GM23248 (cell line): Measurements from ENCODE around the gene CEP41. TPM values are rescaled to one million over a fixed set of nuclear protein-coding genes. Genes with fewer than 3 reads are reported as not detected.

ENCODE experiments used
- DNase-seq: peaks from one replicate; pipeline ENCODE4 v3.0.0-alpha.2; 2015
- H2AFZ ChIP-seq: fragments of 200-600 bp; sonication (generic); 2 replicates; pipeline ENCODE4 v1.6.1; 2016; ENCODE audit warnings: antibody characterized with exemption
- H3F3A ChIP-seq: fragments of 200-600 bp; sonication (generic); 2 replicates; pipeline ENCODE4 v1.6.1; 2016; ENCODE audit warnings: mild to moderate bottlenecking, antibody characterized with exemption, mixed run types; ENCODE audit not compliant: insufficient read depth
- H3K27ac ChIP-seq: fragments of 200-600 bp; sonication (generic); 2 replicates; pipeline ENCODE4 v1.5.1; 2016; ENCODE audit warnings: mild to moderate bottlenecking
- H3K27me3 ChIP-seq: fragments of 200-600 bp; sonication (generic); replicated peaks from 2 replicates; pipeline ENCODE4 v1.6.1; 2016; ENCODE audit warnings: mild to moderate bottlenecking; ENCODE audit not compliant: insufficient read depth
- H3K36me3 ChIP-seq: fragments of 200-600 bp; sonication (generic); 2 replicates; pipeline ENCODE4 v1.6.1; 2016; ENCODE audit warnings: low read depth, mild to moderate bottlenecking
- H3K4me1 ChIP-seq: fragments of 200-600 bp; sonication (generic); 2 replicates; pipeline ENCODE4 v1.6.1; 2016; ENCODE audit warnings: mild to moderate bottlenecking; ENCODE audit not compliant: insufficient read depth
- H3K4me2 ChIP-seq: fragments of 200-600 bp; sonication (generic); one replicate; pipeline ENCODE4 v1.6.1; 2016; ENCODE audit warnings: mild to moderate bottlenecking; ENCODE audit not compliant: unreplicated experiment
- H3K4me3 ChIP-seq: fragments of 200-600 bp; sonication (generic); 2 replicates; pipeline ENCODE4 v1.5.1; 2016; ENCODE audit warnings: mild to moderate bottlenecking
- H3K79me2 ChIP-seq: fragments of 200-600 bp; sonication (generic); 2 replicates; pipeline ENCODE4 v1.6.1; 2016; ENCODE audit warnings: mild to moderate bottlenecking; ENCODE audit not compliant: insufficient read depth
- H3K9ac ChIP-seq: fragments of 200-600 bp; sonication (generic); 2 replicates; pipeline ENCODE4 v1.6.1; 2016; ENCODE audit warnings: mild to moderate bottlenecking
- H3K9me2 ChIP-seq: fragments of 200-600 bp; sonication (generic); 2 replicates; pipeline ENCODE4 v1.6.1; 2016; ENCODE audit warnings: mixed run types, mild to moderate bottlenecking, moderate library complexity; ENCODE audit not compliant: insufficient read depth
- H3K9me3 ChIP-seq: fragments of 200-600 bp; sonication (generic); one replicate; pipeline ENCODE4 v1.6.1; 2017; ENCODE audit warnings: low read depth
- H4K20me1 ChIP-seq: fragments of 200-600 bp; sonication (generic); 2 replicates; pipeline ENCODE4 v1.6.0; 2016; ENCODE audit not compliant: insufficient read depth
- EZH2 ChIP-seq: fragments of 200-600 bp; sonication (generic); IDR thresholded peaks from 2 replicates; pipeline ENCODE4 v1.6.1; 2018; ENCODE audit warnings: antibody characterized with exemption, mild to moderate bottlenecking; ENCODE audit not compliant: insufficient read depth, poor library complexity, severe bottlenecking
- EZH2phosphoT487 ChIP-seq: fragments of 200-600 bp; sonication (generic); IDR thresholded peaks from 2 replicates; pipeline ENCODE4 v1.6.1; 2018; ENCODE audit warnings: antibody characterized with exemption, moderate library complexity, mild to moderate bottlenecking, low read depth; ENCODE audit not compliant: insufficient read depth
- WGBS, 2 experiments: methylation state at CpG; one replicate each; pipeline ENCODE4 v1.1.6; 2015 to 2017; ENCODE audit warnings: low lambda C conversion rate in 2 of 2, low coverage in 1 of 2; ENCODE audit errors: missing lambda C conversion rate in 2 of 2; 5-methylcytosine and 5-hydroxymethylcytosine counted together
- in situ Hi-C: fragments of 300-500 bp; cut with MboI; formaldehyde crosslinking; loops from 2 replicates; pipeline ENCODE4 v1.15.0; 2020
- polyA plus RNA-seq: library from polyadenylated mRNA; unstranded; fragments of >200 nt; fragmentation: Nextera tagmentation; extraction: Ambion mirVana; gene quantifications from 2 replicates; pipeline ENCODE4 v1.2.1, GENCODE V29; 2016
- total RNA-seq: library from RNA; depleted of rRNA; stranded (reverse); fragments of >200 nt; shearing (Covaris generic); gene quantifications from 2 replicates; pipeline ENCODE4 v1.2.3, GENCODE V29; 2014

Gene CEP41
- total and polyA plus RNA-seq, 2 experiments from 2014 or later = 18.3 to 32.3 TPM

DNA sequence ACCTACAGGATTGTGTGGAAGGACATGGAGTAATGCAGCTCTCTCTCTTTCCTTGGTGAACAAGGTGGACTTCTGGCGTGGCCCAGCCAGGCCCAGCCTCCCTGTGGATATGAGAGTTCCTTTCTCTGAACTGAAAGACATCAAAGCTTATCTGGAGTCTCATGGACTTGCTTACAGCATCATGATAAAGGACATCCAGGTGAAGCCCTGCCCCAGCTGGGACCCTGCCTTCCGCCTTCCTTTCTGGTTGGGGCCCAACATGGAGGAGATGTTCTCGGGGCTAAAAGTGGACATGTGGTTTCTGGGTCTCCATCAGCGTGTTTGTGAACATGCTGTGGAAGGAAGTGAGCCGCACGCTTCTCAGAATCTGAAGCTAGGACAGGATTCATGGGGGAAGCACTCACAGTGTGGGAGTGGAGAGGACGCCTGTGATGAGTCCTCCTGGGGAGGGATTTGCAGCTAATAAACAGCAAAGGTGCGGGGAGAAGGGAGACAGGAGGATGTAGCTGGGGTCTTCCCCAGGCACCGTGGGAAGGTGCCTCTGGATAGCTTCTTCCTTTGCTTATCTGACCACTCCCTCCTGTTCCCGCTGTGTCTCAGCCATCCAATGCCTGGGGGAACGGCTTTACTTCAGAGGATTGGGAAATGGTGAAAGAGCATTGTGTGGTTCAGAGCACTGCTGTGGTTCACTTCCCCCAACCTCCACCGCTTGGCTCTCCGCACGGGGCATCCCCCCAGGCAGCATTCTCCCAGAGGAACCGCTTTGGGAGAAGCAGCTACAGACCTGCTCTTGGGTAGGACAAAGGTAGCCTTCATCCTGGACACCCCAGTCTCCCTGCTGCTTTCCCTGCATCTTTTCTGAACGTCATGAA lies 90.7 kb downstream of the CEP41 start:
- no peak for DNase-seq
- no peak for TF ChIP-seq EZH2
- no peak for TF ChIP-seq EZH2phosphoT487
- no peaks in the 10 kb centered on the region for H3K27me3 ChIP-seq
- no peaks in the 10 kb centered on the region for H3K9me2 ChIP-seq
- H3K79me2 ChIP-seq = no peaks in the 10 kb centered on the region
- no peaks in the 10 kb centered on the region for H3K9me3 ChIP-seq
- no peak overlapping the region for H3K9ac ChIP-seq
- no peaks in the 10 kb centered on the region for H4K20me1 ChIP-seq
- in situ Hi-C loops = no loop called here
- no peak overlapping the region for H2AFZ ChIP-seq
- no peak overlapping the region for H3K4me2 ChIP-seq
- H3F3A ChIP-seq = no peaks in the 10 kb centered on the region
- H3K36me3 ChIP-seq = no peaks in the 10 kb centered on the region
- 77 to 78% methylated on average over 16 of the region's 16 CpGs for WGBS, 2 experiments
- H3K27ac ChIP-seq = no peak overlapping the region
- H3K4me3 ChIP-seq = no peak overlapping the region
- H3K4me1 ChIP-seq = peaks cover 13% of the 10 kb centered on the region

DNA sequence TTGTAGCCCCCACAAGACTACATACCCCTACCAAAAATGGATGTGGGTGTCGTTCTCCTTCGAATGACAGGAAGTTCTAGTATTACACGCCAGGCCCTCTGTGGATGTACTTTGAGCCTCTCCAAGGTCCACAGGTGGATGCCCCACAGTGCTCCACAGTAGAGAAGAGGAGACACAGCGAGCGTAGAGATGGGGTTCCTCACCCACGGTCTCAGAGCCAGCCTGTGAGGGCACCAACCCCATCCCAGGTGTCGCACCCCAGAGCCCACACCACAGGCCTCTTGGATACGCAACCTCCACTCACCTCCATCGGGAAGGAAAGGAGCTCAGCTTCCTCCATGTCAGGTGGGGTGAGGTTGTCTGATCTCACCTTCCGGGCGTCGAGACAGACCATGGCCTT lies 93.9 kb downstream of the CEP41 start:
- WGBS, 2 experiments = 86 to 89% methylated on average over 10 to 12 of the region's 12 CpGs
- no peaks in the 10 kb centered on the region; the same call in 1 of the 2 replicates for H3K4me1 ChIP-seq
- no peak overlapping the region for H3K27ac ChIP-seq
- no peaks in the 10 kb centered on the region for H3F3A ChIP-seq
- TF ChIP-seq EZH2 = no peak
- TF ChIP-seq EZH2phosphoT487 = no peak
- H3K27me3 ChIP-seq = no peaks in the 10 kb centered on the region
- H3K79me2 ChIP-seq = no peaks in the 10 kb centered on the region
- no peaks in the 10 kb centered on the region for H4K20me1 ChIP-seq
- no peak overlapping the region for H2AFZ ChIP-seq
- H3K36me3 ChIP-seq = no peaks in the 10 kb centered on the region
- no peaks in the 10 kb centered on the region for H3K9me3 ChIP-seq
- no peaks in the 10 kb centered on the region for H3K9me2 ChIP-seq
- no peak overlapping the region for H3K4me3 ChIP-seq
- H3K4me2 ChIP-seq = no peak overlapping the region
- in situ Hi-C loops = no loop called here
- no peak overlapping the region for H3K9ac ChIP-seq
- no peak for DNase-seq

DNA sequence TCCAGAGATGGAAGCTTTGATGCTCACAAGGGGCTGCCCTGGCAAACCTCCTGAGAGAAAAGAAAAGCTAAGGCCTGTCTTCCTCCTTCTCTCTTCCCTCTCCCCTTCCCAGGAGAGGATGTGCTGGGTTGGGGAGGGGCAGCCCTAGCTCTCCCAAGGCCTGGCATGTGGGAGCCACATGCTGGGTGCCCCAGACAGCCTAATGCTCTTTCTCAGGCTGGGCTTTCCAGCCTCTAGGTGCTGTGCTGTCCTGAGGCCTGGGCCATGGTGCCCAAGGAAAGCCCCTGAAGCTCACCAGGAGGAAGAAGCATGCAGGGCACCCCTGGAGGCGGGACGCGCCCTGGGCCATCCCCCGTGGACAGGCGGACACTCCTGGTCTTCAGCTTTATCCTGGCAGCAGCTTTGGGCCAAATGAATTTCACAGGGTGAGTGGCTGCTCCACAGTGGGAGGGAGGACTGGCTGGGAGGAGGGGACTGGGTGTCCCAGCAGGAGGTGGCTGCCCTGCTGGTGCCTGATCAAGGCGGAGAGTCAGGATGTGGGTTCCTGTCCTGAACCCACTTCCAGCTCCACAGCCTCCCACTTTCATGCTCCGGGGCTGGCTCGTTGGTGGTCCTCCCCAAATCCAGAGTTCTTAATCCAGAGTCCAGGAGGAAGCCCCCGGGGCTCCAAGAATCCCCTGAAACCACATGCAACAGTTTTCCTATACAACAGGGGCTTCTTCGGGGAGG lies 94.5 kb downstream of the CEP41 start:
- Histone ChIP-seq H3K9me2 (no peaks in the 10 kb centered on the region), H3K79me2 (no peaks in the 10 kb centered on the region), H3K9ac (no peak overlapping the region), H3K4me2 (no peak overlapping the region), H3K27ac (no peak overlapping the region), H3K36me3 (no peaks in the 10 kb centered on the region), H3K4me1 (no peaks in the 10 kb centered on the region; the same call in 1 of the 2 replicates), H2AFZ (no peak overlapping the region), H3K4me3 (no peak overlapping the region), H4K20me1 (no peaks in the 10 kb centered on the region), H3F3A (no peaks in the 10 kb centered on the region), H3K9me3 (no peaks in the 10 kb centered on the region), H3K27me3 (no peaks in the 10 kb centered on the region)
- in situ Hi-C loops = no loop called here
- no peak for TF ChIP-seq EZH2phosphoT487
- TF ChIP-seq EZH2 = no peak
- no peak for DNase-seq
- WGBS, 2 experiments = 67 to 79% methylated on average over 10 of the region's 10 CpGs

DNA sequence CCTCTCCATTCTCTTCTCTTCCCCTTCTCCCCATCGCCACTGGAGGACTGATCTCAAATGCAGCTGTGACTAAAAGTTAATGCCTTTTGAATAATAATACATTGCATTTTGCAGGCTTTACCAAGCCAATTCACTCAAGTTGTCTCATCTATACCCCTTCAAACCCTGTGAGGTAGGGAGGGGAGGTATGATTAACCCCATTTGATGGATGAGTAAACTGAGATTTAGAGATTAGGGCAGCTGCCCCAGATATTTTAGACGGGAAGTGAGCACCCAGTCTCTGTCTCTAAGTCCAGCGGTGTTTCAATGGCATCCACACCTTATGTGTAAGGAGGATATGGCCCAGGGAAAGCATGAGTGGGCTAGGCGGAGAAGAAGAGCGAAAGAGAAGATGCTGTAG lies 95.1 kb downstream of the CEP41 start:
- no peak overlapping the region for H3K4me3 ChIP-seq
- H3K4me2 ChIP-seq = no peak overlapping the region
- H3K36me3 ChIP-seq = no peaks in the 10 kb centered on the region
- H2AFZ ChIP-seq = peak overlapping the region; percentile 66; the same call in 1 of the 2 replicates
- H4K20me1 ChIP-seq = no peaks in the 10 kb centered on the region
- 83 to 90% methylated on average over 5 of the region's 5 CpGs for WGBS, 2 experiments
- H3K79me2 ChIP-seq = no peaks in the 10 kb centered on the region
- H3K9me2 ChIP-seq = no peaks in the 10 kb centered on the region
- TF ChIP-seq EZH2 = no peak
- no peak for TF ChIP-seq EZH2phosphoT487
- no peak overlapping the region for H3K27ac ChIP-seq
- H3F3A ChIP-seq = no peaks in the 10 kb centered on the region
- no peaks in the 10 kb centered on the region; the same call in 1 of the 2 replicates for H3K4me1 ChIP-seq
- H3K9me3 ChIP-seq = no peaks in the 10 kb centered on the region
- no peaks in the 10 kb centered on the region for H3K27me3 ChIP-seq
- H3K9ac ChIP-seq = no peak overlapping the region
- DNase-seq = no peak
- in situ Hi-C loops = no loop called here
